Stomach (tissue), 9 donors: ENCODE results near the gene PGC. TPM values are rescaled to one million over a fixed set of nuclear protein-coding genes. Genes with fewer than 3 reads are reported as not detected.
A peak's percentile ranks its signal among the peaks of the same experiment; 100 is the strongest.

Source experiments
- DNase-seq, 2 donors: peaks; one replicate each; pipeline versions ENCODE4 v3.0.0 to v3.0.0-alpha.2; 2013 to 2019
- H3K27ac ChIP-seq, 5 donors: fragments of 200-600 bp in 4 of 5; sonication (generic) in 4 of 5; one replicate each; pipeline ENCODE4 v1.5.1; 2013 to 2019; ENCODE audit warnings: mild to moderate bottlenecking in 1 of 5, moderate library complexity in 1 of 5
- H3K27me3 ChIP-seq, 3 donors: fragments of 200-600 bp; sonication (generic); one replicate each; pipeline ENCODE4 v1.5.1; 2017 to 2019; ENCODE audit warnings: mixed run types in 1 of 3
- H3K36me3 ChIP-seq, 4 donors: fragments of 200-600 bp; sonication (generic); 1 replicate in 3 of 4; 2 replicates in 1 of 4; pipeline ENCODE4 v1.5.1; 2016 to 2019
- H3K4me1 ChIP-seq, 4 donors: fragments of 200-600 bp; sonication (generic); one replicate each; pipeline ENCODE4 v1.5.1; 2016 to 2019
- H3K4me3 ChIP-seq, 4 donors: fragments of 200-600 bp; sonication (generic) in 3 of 4; one replicate each; pipeline ENCODE4 v1.5.1; 2016 to 2019; ENCODE audit warnings: mild to moderate bottlenecking in 1 of 4
- H3K9me3 ChIP-seq, 4 donors: fragments of 200-600 bp; sonication (generic); one replicate each; pipeline ENCODE4 v1.5.1; 2016 to 2019
- CTCF ChIP-seq, 7 experiments: fragments of 450-650 bp in 4 of 7; fragments of 200-600 bp in 3 of 7; sonication (generic) in 3 of 7; IDR thresholded peaks; one replicate each; pipeline ENCODE4 v1.5.1; 2016 to 2019; ENCODE audit warnings: antibody characterized with exemption in 7 of 7, control low read depth in 2 of 7, mild to moderate bottlenecking in 1 of 7
- EP300 ChIP-seq: sonication (generic); formaldehyde crosslinking; IDR thresholded peaks from one replicate; pipeline ENCODE4 v1.6.1; 2017; ENCODE audit warnings: antibody characterized with exemption
- POLR2A ChIP-seq, 4 donors: fragments of 450-650 bp; IDR thresholded peaks; one replicate each; pipeline ENCODE4 v1.6.1; 2016; ENCODE audit warnings: antibody characterized with exemption in 4 of 4, control low read depth in 2 of 4, mild to moderate bottlenecking in 1 of 4, moderate library complexity in 1 of 4
- POLR2AphosphoS5 ChIP-seq, 3 donors: sonication (generic); formaldehyde crosslinking; IDR thresholded peaks; one replicate each; pipeline ENCODE4 v1.6.1; 2016; ENCODE audit warnings: antibody characterized with exemption in 3 of 3
- WGBS, 5 donors: extraction: QIAGEN DNeasy Blood & Tissue Kit in 3 of 5; methylation state at CpG; one replicate each; pipeline versions ENCODE4 v1.1.5 to v1.1.7; 2013 to 2018; 5-methylcytosine and 5-hydroxymethylcytosine counted together
- intact Hi-C: fragments of 100-400 bp; cut with DNase I; formaldehyde crosslinking; loops from one replicate; pipeline ENCODE4 v1.15.1; 2023; ENCODE audit warnings: low total_unique reads
- polyA plus RNA-seq, 3 donors: library from polyadenylated mRNA; stranded (reverse); fragments of 200-250 nt; gene quantifications; one replicate each; pipeline ENCODE4 v1.2.3, GENCODE V29; 2013
- small RNA-seq, 4 donors: library from RNA; depleted of rRNA; stranded (forward); fragments of <200 nt; gene quantifications; one replicate each; pipeline ENCODE3, GENCODE V24; 2016
- total RNA-seq, 5 donors: library from RNA; depleted of rRNA; stranded (reverse); fragments of >200 nt; gene quantifications; one replicate each; pipeline versions ENCODE4 v1.1.0 to v1.2.3, GENCODE V29; 2014 to 2016
- donor health status: healthy with polysubstance abuse.
- donor health status: Bipolar disorder and iron deficiency.
- donor health status: healthy.

Gene PGC
- total and polyA plus RNA-seq, 8 donors: 101 to 48,206 (median 8,210) TPM

GRCh38 chr6:41689171-41690008 lies 57.8 kb downstream of the PGC start:
- DNase-seq: peak in 1 of 2 donors; percentile 65
- Histone ChIP-seq H3K4me3 (no peak overlapping the region), H3K27ac (peak overlapping the region in 2 of 5 donors; percentile 13 to 62), H3K36me3 (peaks cover 24 to 67% (median 67%) of the 10 kb centered on the region in 4 donors), H3K27me3 (no peaks in the 10 kb centered on the region), H3K9me3 (no peaks in the 10 kb centered on the region), H3K4me1 (peaks cover 8 to 39% (median 36%) of the 10 kb centered on the region in 4 donors)
- intact Hi-C loops: no loop called here
- TF ChIP-seq CTCF (IDR thresholded peaks at IDR 0.05) (no peak), POLR2A (IDR thresholded peaks at IDR 0.05) (no peak), EP300 (no peak), POLR2AphosphoS5 (IDR thresholded peaks at IDR 0.05) (no peak)
- 65 to 77% (median 71%) methylated on average over 9 of the region's 9 CpGs for WGBS, 5 donors

GRCh38 chr6:41688256-41688965 lies 58.8 kb downstream of the PGC start:
- Histone ChIP-seq H3K36me3 (peaks cover 24 to 72% (median 71%) of the 10 kb centered on the region in 4 donors), H3K27ac (peak overlapping the region; percentile 13 to 62 (median 20)), H3K27me3 (no peaks in the 10 kb centered on the region), H3K9me3 (no peaks in the 10 kb centered on the region), H3K4me1 (peaks cover 11 to 38% (median 37%) of the 10 kb centered on the region in 4 donors), H3K4me3 (no peak overlapping the region)
- TF ChIP-seq EP300: no peak
- TF ChIP-seq POLR2A (IDR thresholded peaks at IDR 0.05): no peak
- TF ChIP-seq POLR2AphosphoS5 (IDR thresholded peaks at IDR 0.05): no peak
- TF ChIP-seq CTCF (IDR thresholded peaks at IDR 0.05): no peak
- DNase-seq: peak in 1 of 2 donors; percentile 48
- intact Hi-C loops: no loop called here
- WGBS, 5 donors: 36 to 52% (median 47%) methylated on average over 5 of the region's 5 CpGs

- H3K27ac ChIP-seq: peak overlapping the region in 3 of 5 donors; percentile 13 to 62 (median 29)
These were observed 59.6 kb downstream of the PGC start for GRCh38 chr6:41687501-41688175.

More at GRCh38 chr6:41687501-41688175, 59.6 kb downstream of the PGC start:
- DNase-seq: peak; percentile 74 to 76
- 43 to 56% (median 50%) methylated on average over 8 to 9 of the region's 9 CpGs for WGBS, 5 donors
- H3K4me1 ChIP-seq: peaks cover 17 to 39% (median 38%) of the 10 kb centered on the region in 4 donors
- intact Hi-C loops: no loop called here
- H3K36me3 ChIP-seq: peaks cover 24 to 72% (median 71%) of the 10 kb centered on the region in 4 donors
- H3K4me3 ChIP-seq: no peak overlapping the region
- TF ChIP-seq POLR2AphosphoS5 (IDR thresholded peaks at IDR 0.05): no peak
- TF ChIP-seq CTCF (IDR thresholded peaks at IDR 0.05): no peak
- TF ChIP-seq POLR2A (IDR thresholded peaks at IDR 0.05): no peak
- TF ChIP-seq EP300: no peak
- no peaks in the 10 kb centered on the region for H3K27me3 ChIP-seq
- no peaks in the 10 kb centered on the region for H3K9me3 ChIP-seq

Small RNAs within 50 kb of the gene (small RNA-seq; reads per million reads assigned to genes)
- 0 reads per million in 4 donors for gene AL365205.2
- gene AL365205.3: 0 reads per million in 4 donors

Other genes with a start within 250 kb of the PGC start
- gene FOXP4, start 201.0 kb downstream of the PGC start, total RNA-seq: 10 to 100 TPM in 4 of 5 donors, 1 to 10 TPM in 1; 7.9 to 70.4 (median 40.3) TPM
- 10 to 100 TPM; 14.3 to 33.7 (median 27.6) TPM for gene FOXP4, start 201.0 kb downstream of the PGC start, polyA plus RNA-seq
- gene MDFI, start 108.9 kb downstream of the PGC start, total RNA-seq: 1 to 10 TPM in 4 of 5 donors, not detected in 1; 4.1 to 8.3 (median 6.6) TPM
- 10 to 100 TPM in 2 of 3 donors, 1 to 10 TPM in 1; 3.7 to 17.2 (median 14.9) TPM for gene MDFI, start 108.9 kb downstream of the PGC start, polyA plus RNA-seq
- 100 to 1,000 TPM in 1 of 5 donors, 10 to 100 TPM in 2, 1 to 10 TPM in 2; 6.4 to 130 (median 12.9) TPM for gene TFEB, start 11.8 kb downstream of the PGC start, total RNA-seq
- 10 to 100 TPM; 12.1 to 19.5 (median 14.0) TPM for gene TFEB, start 11.8 kb downstream of the PGC start, polyA plus RNA-seq
- gene FRS3, start 32.5 kb upstream of the PGC start, total RNA-seq: 10 to 100 TPM in 1 of 5 donors, 1 to 10 TPM in 3, under 1 TPM in 1; 0.29 to 22.2 (median 3.1) TPM
- gene FRS3, start 32.5 kb upstream of the PGC start, polyA plus RNA-seq: 1 to 10 TPM; 2.9 to 4.4 (median 4.1) TPM
- gene PRICKLE4, start 33.4 kb upstream of the PGC start, total RNA-seq: 10 to 100 TPM in 3 of 5 donors, 1 to 10 TPM in 2; 4.4 to 77.0 (median 27.8) TPM
- gene PRICKLE4, start 33.4 kb upstream of the PGC start, polyA plus RNA-seq: 1 to 10 TPM in 2 of 3 donors, not detected in 1; 1.9 to 4.8 TPM
- 100 to 1,000 TPM in 2 of 5 donors, 10 to 100 TPM in 3; 11.9 to 159 (median 68.7) TPM for gene TOMM6, start 40.3 kb upstream of the PGC start, total RNA-seq
- 100 to 1,000 TPM; 308 to 343 (median 323) TPM for gene TOMM6, start 40.3 kb upstream of the PGC start, polyA plus RNA-seq
- 10 to 100 TPM in 2 of 5 donors, 1 to 10 TPM in 3; 4.0 to 26.3 (median 5.7) TPM for gene USP49, start 148.0 kb upstream of the PGC start, total RNA-seq
- 1 to 10 TPM in 1 of 3 donors, under 1 TPM in 2; 0.50 to 1.2 (median 0.58) TPM for gene USP49, start 148.0 kb upstream of the PGC start, polyA plus RNA-seq
- 10 to 100 TPM in 4 of 5 donors, 1 to 10 TPM in 1; 1.2 to 34.4 (median 18.8) TPM for gene MED20, start 173.7 kb upstream of the PGC start, total RNA-seq
- gene MED20, start 173.7 kb upstream of the PGC start, polyA plus RNA-seq: 1 to 10 TPM; 6.1 to 9.8 (median 7.2) TPM
- gene BYSL, start 174.1 kb upstream of the PGC start, total RNA-seq: 10 to 100 TPM in 2 of 5 donors, 1 to 10 TPM in 2, not detected in 1; 1.8 to 65.2 (median 10.1) TPM
- 10 to 100 TPM in 2 of 3 donors, 1 to 10 TPM in 1; 8.6 to 11.9 (median 10.6) TPM for gene BYSL, start 174.1 kb upstream of the PGC start, polyA plus RNA-seq
- gene CCND3, start 194.4 kb upstream of the PGC start, total RNA-seq: 100 to 1,000 TPM in 2 of 5 donors, 10 to 100 TPM in 3; 40.6 to 193 (median 84.2) TPM
- 10 to 100 TPM; 75.3 to 77.2 (median 75.9) TPM for gene CCND3, start 194.4 kb upstream of the PGC start, polyA plus RNA-seq